ENCODE results near the gene FER.
A peak's percentile ranks its signal among the peaks of the same experiment; 100 is the strongest.
"Not testable (repeated sequence)": the region's sequence is repeated elsewhere in the genome, so short reads cannot be mapped to it uniquely, and the experiment has no call there.

Gene FER

GRCh38 chr5:108747774-108748400, at the start of gene FER:
FER (plus strand) TSS chr5:108747897; CDS start chr5:108798183, 50,286 bp downstream.
- peak; percentile 90 for DNase-seq (ENCODE audit: low spot score)

DNA sequence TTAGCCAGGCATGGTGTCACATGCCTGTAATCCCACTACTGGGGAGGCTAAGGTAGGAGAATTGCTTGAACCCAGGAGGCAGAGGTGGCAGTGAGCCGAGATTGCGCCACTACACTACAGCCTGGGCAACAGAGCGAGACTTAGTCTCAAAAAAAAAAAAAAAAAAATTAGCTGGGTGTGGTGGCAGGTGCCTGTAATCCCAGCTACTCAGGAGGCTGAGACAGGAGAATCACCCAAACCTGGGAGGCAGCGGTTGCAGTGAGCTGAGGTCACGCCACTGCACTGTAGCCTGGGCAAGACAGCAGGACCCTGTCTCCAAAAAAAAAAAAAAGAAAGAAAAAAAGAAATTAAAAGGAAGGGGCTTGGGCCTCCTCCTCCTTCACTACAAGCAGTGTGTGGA, 47.3 kb upstream of the FER start:
- not testable (repeated sequence) for DNase-seq (ENCODE audit: low spot score)

DNA sequence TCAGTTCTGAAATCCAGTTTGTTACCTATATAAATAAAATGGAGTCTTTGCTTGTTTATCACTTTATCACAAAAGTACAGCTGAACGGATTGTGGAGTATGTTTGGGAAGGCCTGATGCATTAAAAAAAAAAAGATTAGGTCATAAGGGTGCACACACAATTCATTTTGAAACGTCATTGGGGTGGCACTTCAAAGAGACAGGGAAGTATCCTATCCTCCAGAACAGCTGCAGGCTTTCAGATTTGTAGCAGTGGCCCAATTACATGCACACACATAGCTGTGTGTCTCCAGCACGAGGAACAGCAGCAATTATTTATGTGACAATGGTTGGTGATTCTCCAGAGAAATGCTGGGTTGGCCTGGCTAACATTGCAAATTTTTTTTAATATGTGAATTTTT, 46.8 kb upstream of the FER start:
- peak; percentile 31 for DNase-seq (ENCODE audit: low spot score)

- no peak for DNase-seq (ENCODE audit: low spot score)
Observed at GRCh38 chr5:108702546-108702945, 45.2 kb upstream of the FER start.

- no peak for DNase-seq (ENCODE audit: low spot score)
Observed at GRCh38 chr5:108703313-108703712, 44.4 kb upstream of the FER start.

DNA sequence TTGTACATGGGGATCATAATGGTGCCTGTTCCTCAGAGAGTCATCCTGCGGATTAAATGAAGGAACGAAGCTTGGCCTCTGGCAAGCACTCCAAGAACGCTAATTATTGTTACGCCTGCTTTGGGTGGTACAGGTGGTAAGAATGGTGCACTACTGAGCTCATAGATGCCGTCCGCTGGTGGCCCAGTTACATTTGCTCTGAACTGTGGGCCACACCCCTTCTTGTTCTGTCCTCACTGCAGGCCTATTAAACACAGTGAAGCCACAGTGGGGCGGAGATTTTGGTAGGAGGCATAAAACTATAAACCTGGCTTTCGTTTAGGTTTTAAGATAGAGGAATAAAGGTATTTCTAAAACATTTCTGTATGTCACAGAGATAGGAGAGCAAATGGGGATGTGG, 40.6 kb upstream of the FER start:
- no peak for DNase-seq (ENCODE audit: low spot score)

- DNase-seq (ENCODE audit: low spot score) = no peak
Observed at GRCh38 chr5:108711898-108712297, 35.8 kb upstream of the FER start.

GRCh38 chr5:108715408-108715807, 32.3 kb upstream of the FER start:
- no peak for DNase-seq (ENCODE audit: low spot score)

DNA sequence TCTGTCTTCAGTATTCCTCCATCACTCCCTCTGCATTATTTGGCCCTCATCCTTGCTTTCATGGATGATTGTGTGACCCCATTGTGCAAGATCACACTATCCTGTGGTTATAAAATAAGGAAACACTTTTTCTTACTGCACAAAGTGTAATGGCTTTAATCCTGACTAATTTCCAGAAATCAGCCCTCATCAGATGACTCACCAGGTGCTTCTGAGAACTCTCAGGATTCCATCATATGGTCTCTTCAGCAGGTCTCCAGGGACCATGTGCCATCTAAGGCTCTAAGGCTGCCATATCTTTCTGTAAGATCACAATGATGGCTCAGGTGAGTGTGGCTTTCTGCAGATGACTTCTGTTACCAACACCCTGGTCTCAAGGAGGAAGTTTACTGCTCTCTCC, 27.3 kb upstream of the FER start:
- no peak for DNase-seq (ENCODE audit: low spot score)

DNA sequence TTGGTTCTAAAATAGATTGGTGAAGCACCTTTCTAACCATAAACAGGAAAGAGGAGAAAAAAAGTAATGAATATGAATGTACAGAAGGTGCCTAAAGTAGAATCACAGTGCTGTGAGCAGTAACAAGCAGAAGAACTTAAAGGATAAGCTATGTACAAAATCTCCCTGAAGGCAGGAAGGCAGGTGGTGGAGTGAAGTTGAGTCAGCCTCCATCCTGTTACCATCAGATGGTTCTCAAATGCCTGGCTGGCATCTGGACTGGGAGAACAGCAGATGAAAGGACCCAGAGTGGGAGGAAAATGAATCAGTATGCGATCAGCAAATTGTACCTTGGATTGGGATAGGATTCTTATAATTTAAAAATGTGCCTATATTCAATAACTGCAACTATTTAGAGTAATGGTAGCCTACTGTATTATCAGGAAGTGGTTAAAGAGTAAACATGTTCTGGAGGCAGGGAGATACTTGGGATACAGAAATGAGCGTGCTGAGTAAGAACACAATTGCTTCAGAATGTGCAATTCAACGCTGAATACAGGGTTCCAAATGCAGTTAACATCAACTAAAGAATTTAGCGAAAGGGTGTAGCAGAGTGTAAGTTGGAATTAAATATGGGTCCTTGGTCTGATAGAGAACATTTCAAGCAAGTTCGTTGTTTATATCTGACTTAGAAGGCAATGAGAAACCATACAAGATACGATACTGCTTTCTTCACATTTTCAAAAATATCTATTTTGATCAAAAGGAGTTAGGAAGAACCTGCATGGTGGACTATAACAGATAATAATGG, 21.1 kb upstream of the FER start:
- DNase-seq (ENCODE audit: low spot score) = peak; percentile 14

- DNase-seq (ENCODE audit: low spot score) = peak; percentile 42
Observed at GRCh38 chr5:108727236-108727650, 20.5 kb upstream of the FER start.

DNA sequence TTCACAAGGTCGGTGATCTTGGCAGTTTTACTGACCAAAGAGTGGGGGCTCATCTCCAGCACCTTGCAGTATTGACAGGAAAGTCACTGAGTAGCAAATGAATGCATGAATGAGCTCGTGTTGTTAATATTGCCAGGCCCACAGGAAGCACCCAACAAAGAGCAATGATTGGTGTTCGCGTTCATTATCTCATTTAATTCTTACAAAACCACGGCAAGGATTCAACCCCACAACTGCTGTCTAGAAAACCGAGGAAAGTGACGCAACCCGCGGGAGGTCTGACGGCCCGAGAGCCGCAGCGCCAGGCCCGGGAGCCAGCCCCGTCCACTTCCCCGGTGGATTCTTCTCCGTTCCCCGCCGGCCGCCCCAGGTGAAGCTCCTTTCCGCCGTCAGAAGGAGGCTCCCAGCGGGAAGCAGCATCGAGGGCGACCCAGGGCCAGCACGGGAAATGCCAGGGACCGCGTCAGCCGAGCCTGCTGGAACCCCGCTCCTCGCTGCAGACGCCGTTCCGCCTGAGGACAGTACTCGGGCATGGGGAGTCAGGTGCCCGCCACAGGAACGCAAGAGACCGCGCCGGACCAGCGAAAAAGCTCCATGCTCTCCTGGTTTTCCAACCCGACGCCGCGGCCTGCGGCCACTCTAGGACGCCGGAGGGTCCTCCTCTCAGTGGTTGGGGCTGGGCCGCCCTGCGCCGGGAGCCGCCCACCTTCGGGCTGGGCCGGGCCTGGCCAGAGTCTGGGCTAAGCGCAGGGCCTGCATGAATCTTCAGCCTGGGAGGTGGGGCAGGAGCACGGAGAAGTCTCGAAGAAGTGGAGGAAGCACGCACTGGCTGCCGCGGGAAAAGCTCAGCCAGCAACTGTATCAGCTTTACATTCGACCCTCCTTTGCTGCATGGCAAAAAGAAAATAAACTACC, 19.8 kb upstream of the FER start:
- DNase-seq (ENCODE audit: low spot score) = peak; percentile 90

- no peak for DNase-seq (ENCODE audit: low spot score)
Observed at GRCh38 chr5:108728566-108729241, 19.0 kb upstream of the FER start.

DNA sequence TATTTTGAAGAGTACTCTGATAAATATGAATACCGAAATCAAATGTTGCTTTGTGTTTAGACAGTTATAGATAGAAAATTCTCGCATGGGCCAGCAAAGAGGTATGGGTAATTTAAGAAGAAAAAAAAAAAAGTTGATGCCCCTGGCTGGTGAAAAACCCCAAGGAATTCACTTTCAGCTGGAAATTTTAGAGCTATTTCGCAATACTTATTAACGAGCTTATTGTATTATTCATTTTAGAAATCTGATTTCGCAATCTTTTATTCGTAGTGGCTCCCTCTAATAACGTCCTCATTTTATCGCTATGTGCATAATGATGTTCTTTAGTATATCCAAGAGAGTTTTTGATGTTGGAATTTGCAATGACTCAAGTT, 18.5 kb upstream of the FER start:
- DNase-seq (ENCODE audit: low spot score) = no peak

DNA sequence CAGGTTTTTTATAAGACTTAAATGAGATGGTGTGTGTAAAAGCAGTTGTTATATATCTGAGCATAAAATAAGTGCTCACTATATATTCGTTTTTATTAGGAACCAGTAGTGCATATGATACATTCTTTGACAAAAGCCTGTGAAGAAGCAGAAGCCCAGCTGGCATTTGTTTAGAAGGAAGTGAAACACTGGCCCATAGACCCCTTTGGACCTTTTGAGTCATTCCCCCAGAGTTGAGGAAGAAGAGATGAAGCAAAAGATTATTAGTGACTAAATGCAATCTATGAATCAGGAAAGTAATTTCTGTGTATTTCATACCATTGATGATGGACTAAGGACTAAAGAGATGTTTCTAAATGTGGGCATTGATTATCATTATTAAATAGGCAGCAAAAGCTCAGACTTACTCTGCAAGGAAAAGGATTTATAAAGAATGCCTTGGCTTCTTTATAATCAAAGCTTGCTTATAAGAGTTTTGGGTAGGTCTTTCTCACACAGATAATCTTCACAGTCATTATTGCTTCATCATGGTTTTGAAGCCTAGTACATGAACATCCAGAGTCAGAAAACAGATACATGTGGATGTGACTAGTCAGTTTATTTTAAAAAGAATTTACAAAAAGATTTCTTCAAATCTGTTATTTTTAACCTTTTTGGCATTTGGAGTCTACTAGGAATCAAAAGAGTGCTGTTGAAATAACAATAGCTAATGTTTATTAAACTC, 16.9 kb upstream of the FER start:
- no peak for DNase-seq (ENCODE audit: low spot score)

GRCh38 chr5:108735790-108736189, 11.9 kb upstream of the FER start:
- no peak for DNase-seq (ENCODE audit: low spot score)

GRCh38 chr5:108736855-108737254, 10.8 kb upstream of the FER start:
- no peak for DNase-seq (ENCODE audit: low spot score)

DNA sequence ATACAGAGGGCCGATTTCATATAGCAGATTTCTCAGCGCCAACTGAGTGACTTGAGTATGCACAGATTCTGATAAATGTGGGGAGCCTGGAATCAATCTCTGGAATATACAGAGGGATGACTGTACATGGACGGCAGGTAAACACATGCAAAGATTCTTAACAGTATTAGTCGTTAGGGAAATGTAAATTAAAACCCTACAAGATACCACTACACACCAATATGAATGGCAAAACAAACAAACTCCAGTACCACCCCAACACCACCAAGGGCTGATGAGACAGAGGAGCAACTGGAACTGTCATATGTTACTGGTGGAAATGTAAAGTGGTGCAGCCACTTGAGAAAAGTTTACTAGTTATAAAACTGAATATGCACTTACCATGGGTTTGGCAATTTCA, 8.3 kb upstream of the FER start:
- DNase-seq (ENCODE audit: low spot score) = no peak

- no peak for DNase-seq (ENCODE audit: low spot score)
Observed at GRCh38 chr5:108739906-108740305, 7.8 kb upstream of the FER start.

- no peak for DNase-seq (ENCODE audit: low spot score)
Observed at GRCh38 chr5:108743319-108743718, 4.4 kb upstream of the FER start.

DNA sequence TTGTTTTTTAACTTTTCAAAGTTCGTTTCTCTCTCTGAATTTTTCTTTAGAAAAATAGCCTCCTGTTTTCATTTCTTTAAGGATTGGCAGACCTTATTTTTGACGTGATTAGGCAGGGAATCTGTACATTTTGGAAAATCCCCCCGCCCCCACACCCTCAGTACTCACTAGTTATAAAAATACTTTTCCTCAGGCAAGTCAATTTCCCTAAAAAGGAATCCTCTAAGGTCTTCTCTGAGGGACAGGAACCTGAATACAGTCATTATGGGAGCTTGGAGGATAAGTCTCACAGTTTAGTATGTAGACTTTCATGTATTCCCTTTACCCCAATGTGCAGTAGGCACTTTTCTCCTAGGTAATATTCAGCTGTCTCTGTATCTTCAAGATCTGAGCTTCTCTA, 3.9 kb upstream of the FER start:
- no peak for DNase-seq (ENCODE audit: low spot score)

Data from SW480 (cell line).